Brain microvascular endothelial cell (primary cell): Measurements from ENCODE around the gene BCHE.

ENCODE experiments used
- DNase-seq: peaks from one replicate; pipeline ENCODE4 v3.0.0-alpha.2; 2020
- H3K27ac ChIP-seq: fragments of 250-450 bp; sonication (Bioruptor Pico); 2 replicates; pipeline ENCODE4 v1.5.1; 2020; ENCODE audit warnings: mild to moderate bottlenecking, moderate library complexity
- H3K27me3 ChIP-seq: fragments of 250-450 bp; sonication (Bioruptor Pico); replicated peaks from 2 replicates; pipeline ENCODE4 v1.5.1; 2020; ENCODE audit warnings: mild to moderate bottlenecking
- H3K36me3 ChIP-seq: fragments of 250-450 bp; sonication (Bioruptor Pico); replicated peaks from 2 replicates; pipeline ENCODE4 v1.5.1; 2020; ENCODE audit warnings: mild to moderate bottlenecking
- H3K4me3 ChIP-seq: 2 replicates; pipeline ENCODE4 v1.5.1; 2011; ENCODE audit warnings: low read depth, mild to moderate bottlenecking, control low read depth, low read length, moderate library complexity
- in situ Hi-C: cut with HindIII; loops from 2 replicates; pipeline ENCODE4 v1.10.0; 2017; ENCODE audit warnings: low sequenced_read_pairs, low pct_ligation_motif_present
- TF ChIP-seq, protein P1 (sequence below): IDR thresholded peaks from 2 replicates; pipeline ENCODE4 v1.5.1; 2011; ENCODE audit warnings: low read depth, mild to moderate bottlenecking, moderate library complexity, low read length, control low read depth, inconsistent platforms; ENCODE audit errors: missing control alignments

BCHE gene

DNA sequence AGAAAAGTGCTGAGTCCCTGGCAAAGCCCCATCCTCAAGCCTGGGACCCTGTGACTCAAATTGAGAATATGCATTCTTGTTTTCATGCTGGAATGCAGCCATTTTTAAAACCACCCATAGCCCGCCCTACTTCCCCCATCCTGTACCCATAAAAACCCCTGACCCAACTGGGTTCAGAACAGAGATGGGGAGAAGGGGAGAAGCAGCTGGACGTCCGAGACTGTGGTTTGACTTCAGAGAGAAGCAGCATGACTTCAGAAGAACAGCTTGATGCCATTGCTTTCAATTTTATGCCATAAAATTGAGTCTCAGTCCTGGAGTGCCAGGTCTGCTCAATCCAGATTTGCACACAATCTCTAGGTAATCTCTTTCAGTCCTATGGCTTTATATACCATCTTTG is 78.2 kb downstream of the BCHE start:
- Histone ChIP-seq H3K36me3 (no peaks in the 10 kb centered on the region), H3K4me3 (no peak overlapping the region), H3K27me3 (no peaks in the 10 kb centered on the region), H3K27ac (no peak overlapping the region)
- no peak for DNase-seq
- in situ Hi-C loops = no loop called here
- TF ChIP-seq, protein P1, sequence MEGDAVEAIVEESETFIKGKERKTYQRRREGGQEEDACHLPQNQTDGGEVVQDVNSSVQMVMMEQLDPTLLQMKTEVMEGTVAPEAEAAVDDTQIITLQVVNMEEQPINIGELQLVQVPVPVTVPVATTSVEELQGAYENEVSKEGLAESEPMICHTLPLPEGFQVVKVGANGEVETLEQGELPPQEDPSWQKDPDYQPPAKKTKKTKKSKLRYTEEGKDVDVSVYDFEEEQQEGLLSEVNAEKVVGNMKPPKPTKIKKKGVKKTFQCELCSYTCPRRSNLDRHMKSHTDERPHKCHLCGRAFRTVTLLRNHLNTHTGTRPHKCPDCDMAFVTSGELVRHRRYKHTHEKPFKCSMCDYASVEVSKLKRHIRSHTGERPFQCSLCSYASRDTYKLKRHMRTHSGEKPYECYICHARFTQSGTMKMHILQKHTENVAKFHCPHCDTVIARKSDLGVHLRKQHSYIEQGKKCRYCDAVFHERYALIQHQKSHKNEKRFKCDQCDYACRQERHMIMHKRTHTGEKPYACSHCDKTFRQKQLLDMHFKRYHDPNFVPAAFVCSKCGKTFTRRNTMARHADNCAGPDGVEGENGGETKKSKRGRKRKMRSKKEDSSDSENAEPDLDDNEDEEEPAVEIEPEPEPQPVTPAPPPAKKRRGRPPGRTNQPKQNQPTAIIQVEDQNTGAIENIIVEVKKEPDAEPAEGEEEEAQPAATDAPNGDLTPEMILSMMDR = no peak

DNA sequence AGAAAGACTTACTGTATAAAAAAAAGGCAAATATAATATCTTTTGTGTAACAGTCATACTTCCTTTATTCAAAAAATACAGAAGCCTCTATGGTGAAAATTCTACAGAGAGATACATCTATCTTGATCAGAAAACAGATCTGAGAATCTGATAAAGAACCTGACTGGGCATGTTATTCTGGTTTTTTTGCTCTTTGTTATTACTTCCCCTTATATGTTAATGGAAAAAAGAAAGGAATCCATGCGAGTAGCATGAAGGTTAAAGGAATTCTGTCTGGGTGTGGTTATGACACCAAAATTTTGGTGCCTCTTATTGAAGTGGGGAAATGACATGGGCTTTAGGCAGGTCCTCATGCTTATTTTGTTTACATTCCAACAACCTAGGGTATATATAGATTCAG is 81.7 kb downstream of the BCHE start:
- Histone ChIP-seq H3K4me3 (no peak overlapping the region), H3K36me3 (no peaks in the 10 kb centered on the region), H3K27ac (no peak overlapping the region), H3K27me3 (no peaks in the 10 kb centered on the region)
- in situ Hi-C loops = no loop called here
- DNase-seq = no peak
- TF ChIP-seq, protein P1 = no peak

DNA sequence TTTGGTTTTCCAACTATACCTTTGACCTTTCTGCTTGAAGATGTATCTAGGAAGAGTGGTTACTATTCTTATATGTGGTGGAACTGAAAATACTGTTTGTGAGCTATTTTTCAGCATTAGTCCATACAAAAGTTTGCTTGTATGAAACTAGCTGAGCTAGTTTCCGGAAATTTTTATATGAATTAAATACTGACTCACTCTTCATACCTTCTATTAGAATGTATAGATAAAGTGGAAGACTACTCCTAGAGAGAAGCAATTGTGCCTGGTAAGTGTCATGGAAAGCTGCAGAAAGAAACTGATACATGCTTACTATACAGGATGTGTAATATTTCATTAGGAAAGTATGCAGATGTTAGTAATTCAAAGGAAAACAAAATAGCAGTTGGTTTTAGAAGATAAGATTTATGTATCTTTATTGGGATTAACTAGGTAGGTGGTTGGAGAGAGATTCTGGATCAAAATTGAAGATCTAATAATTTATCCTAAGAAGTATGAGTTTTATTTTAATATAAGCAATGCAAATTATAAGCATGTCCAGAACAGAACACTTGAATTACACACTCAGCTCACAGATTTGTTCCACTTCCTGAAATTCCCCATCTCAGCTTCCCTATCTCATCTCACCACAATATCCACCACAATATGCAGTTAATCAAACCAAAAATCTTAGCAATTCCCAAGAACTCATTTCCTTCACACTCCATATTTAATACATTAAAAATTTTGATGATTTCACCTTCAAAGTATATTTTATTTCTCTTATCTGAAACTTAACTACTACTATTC is 82.8 kb downstream of the BCHE start:
- Histone ChIP-seq H3K36me3 (no peaks in the 10 kb centered on the region), H3K27ac (no peak overlapping the region), H3K27me3 (no peaks in the 10 kb centered on the region), H3K4me3 (no peak overlapping the region)
- DNase-seq = no peak
- TF ChIP-seq, protein P1 = no peak
- in situ Hi-C loops = no loop called here

DNA sequence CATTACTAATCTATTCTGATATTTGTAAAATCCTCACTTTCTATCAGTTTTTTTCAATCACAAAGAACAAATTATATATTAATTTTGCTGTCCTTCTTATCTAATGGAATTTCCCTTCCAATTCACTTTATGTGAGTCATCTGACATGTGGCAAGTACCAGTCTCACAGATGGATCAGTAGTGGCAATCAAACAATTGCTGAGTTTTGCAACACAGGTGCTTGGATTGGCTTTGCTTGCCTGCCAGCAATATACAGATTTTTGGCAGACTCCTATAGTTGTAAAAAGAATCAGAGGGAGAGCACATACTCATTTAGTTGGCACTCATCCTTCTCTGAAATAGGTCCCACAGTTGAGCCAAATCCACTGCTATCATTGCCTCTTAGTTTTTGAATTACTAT is 83.7 kb downstream of the BCHE start:
- no peak overlapping the region for H3K27ac ChIP-seq
- no peaks in the 10 kb centered on the region for H3K27me3 ChIP-seq
- H3K4me3 ChIP-seq = no peak overlapping the region
- H3K36me3 ChIP-seq = no peaks in the 10 kb centered on the region
- in situ Hi-C loops = no loop called here
- TF ChIP-seq, protein P1 = no peak
- peak; percentile 31 for DNase-seq

DNA sequence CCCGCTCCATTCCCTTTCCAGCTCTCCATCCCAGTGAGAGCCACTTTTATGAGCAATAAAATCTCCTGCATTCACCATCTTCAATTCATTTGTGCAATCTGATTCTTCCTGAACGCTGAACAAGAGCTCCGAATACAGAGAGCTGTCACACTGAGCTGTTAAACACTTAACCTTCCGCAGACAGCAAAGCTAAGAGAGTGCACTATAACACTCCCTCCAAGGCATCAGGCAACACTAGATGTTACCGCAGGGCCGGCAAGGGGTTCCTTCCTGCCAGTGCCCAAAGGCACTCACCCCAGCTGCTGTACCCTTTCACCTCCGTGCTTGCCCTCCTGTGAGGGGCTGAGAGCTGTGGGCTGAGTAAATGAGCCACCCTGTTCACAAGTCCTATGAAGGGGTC is 85.6 kb downstream of the BCHE start:
- in situ Hi-C loops = no loop called here
- TF ChIP-seq, protein P1 = no peak

DNA sequence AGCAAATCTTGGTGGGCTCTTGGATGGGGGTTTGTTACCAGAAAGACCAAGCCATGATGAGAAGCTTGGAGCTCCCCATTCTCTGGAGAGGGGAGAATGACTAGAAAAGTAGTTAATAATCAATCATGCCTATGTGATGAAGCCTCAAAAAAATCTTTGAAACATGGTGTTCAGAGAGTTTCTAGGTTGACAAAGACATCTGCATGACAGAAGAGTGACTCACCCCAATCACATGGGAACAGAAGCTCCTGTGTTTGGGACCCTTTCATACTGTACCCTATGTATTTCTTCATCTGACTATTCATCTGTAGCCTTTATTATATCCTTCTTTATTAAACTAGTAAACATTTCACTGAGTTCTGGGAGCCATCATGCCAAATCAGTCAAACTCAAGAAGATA is 87.4 kb downstream of the BCHE start:
- Histone ChIP-seq H3K27me3 (no peaks in the 10 kb centered on the region), H3K27ac (no peak overlapping the region), H3K4me3 (no peak overlapping the region), H3K36me3 (no peaks in the 10 kb centered on the region)
- DNase-seq = no peak
- TF ChIP-seq, protein P1 = no peak
- in situ Hi-C loops = no loop called here

More for the DNA sequence above, 85.6 kb downstream of the BCHE start:
- Histone ChIP-seq H3K36me3 (no peaks in the 10 kb centered on the region), H3K27me3 (no peaks in the 10 kb centered on the region), H3K27ac (no peak overlapping the region), H3K4me3 (no peak overlapping the region)
- no peak for DNase-seq
